Epithelial cell of prostate (primary cell): ENCODE data around the gene SLC25A42.
"Not testable (repeated sequence)": the region's sequence is repeated elsewhere in the genome, so short reads cannot be mapped to it uniquely, and the experiment has no call there.

Source experiments
- DNase-seq: peaks from one replicate; pipeline ENCODE4 v3.0.0-alpha.2; 2011; ENCODE audit warnings: low read depth, low spot score
- H3K27ac ChIP-seq: fragments of 450-650 bp; 2 replicates; pipeline ENCODE4 v1.5.1; 2017; ENCODE audit warnings: mild to moderate bottlenecking

Gene SLC25A42

DNA sequence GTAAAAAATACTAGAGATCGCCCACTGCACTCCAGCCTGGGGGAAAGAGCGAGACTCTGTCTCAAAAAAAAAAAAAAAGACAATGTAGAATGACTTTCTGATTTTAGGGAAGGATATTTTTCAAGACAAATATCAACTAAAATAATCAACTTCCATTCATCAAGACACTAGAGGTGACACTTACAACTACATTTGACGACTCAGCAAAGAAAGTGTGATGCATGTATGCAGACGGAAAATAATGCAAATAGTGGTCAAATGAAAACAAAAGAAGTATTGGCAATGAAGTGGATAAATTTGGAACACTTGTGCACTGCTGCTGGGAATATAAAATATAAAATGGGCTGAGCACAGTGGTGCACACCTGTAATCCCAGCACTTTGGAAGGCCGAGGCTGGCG lies 62.3 kb downstream of the SLC25A42 start:
- no peak overlapping the region for H3K27ac ChIP-seq

DNA sequence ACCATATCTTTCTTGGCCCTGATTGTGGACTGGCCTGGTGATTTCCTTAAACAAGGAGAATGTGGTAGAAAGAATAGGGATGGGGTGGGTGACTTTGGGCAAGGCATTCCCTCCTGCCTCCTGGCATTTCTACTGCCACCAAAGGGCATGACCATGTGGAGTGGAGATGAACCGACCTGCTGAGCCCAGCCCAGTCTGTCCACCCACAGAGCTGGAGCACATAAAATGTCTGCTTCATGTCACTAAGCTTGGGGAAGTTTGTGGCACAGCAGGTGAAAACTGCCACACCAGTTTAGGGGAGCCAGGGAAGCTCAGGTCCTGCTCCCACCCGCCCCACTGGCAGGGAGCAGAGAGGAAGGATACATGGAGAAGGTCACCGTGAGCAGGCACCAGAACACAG lies 68.2 kb downstream of the SLC25A42 start:
- no peak for DNase-seq
- no peak overlapping the region for H3K27ac ChIP-seq

More for the DNA sequence above, 62.3 kb downstream of the SLC25A42 start:
- no peak for DNase-seq

DNA sequence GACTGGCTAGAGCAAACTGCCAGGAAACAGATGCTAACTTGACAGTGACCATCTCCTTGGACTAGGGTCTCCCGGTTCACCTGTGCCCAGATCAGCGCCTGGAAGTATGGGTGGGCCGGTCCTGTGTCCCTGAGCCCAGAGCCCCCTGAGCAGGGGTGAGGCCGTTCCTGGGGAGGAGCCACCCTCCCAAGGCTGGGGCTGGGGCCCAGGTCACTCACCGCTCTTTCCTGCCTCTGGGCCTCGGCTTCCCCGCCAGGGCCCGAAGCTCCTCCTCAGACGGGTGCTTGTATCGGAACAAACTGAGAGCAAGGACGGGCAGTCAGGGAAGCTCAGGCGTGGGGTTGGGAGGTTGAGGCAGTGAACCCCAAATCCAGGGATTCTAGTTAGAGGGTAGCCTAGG lies 69.1 kb downstream of the SLC25A42 start:
- DNase-seq = no peak

DNA sequence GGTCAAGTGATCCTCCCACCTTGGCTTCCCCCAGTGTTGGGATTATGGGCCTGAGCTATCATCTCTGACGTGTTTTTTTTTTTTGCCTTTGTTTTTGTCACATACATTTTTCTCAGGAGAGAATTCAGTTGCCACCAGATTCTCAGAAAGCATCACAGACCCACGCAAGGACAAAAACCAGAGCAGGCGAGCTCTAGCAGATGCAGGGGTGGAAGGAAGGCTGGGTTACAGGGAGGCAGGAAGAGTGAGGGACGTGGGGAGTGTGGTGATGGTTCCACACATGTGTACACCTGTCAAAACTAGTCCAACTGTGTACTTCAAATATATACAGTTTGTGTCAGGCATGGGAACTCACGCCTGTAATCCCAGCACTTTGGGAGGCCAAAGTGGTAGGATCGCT lies 70.2 kb downstream of the SLC25A42 start:
- no peak overlapping the region for H3K27ac ChIP-seq
- no peak for DNase-seq

More for the DNA sequence above, 69.1 kb downstream of the SLC25A42 start:
- H3K27ac ChIP-seq = no peak overlapping the region

DNA sequence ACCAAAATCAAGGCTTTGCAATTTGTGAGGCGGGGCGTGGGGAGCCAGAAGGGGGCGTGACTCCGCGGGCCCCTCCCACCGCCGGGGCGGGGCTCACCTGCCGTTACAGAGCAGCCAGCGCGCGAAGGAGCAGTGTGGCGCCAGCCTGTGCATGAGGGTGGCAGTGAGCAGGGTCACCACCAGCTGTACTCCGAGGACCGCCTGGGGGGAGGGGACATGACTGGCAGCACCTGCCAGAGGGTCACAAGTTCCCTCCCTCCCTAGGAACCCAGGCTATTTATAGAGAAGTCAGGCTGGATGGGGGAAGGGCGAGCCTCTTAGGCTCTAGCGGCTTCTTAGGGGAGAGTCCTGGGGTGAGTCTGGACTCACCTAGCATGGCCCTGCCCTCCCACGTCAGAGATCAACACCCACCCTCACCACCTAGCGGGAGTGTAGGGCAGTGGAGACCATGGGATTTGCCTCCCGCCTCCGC lies 70.9 kb downstream of the SLC25A42 start:
- H3K27ac ChIP-seq = no peak overlapping the region
- no peak for DNase-seq

DNA sequence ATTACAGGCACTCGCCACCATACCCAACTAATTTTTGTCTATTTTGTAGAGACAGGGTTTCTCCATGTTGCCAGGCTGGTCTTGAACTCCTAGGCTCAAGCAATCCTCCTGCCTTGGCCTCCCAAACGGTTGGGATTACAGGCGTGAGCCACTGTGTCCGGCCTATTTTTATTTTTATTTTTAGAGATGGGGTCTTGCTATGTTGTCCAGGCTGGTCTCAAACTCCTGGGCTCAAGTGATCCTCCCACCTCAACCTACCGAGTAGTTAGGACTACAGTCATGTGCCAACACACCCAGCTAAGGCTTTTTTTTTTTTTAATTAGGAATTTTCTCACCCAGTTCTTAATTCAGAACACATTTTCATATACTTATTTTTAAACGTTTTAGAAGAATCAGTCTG lies 71.9 kb downstream of the SLC25A42 start:
- not testable (repeated sequence) for DNase-seq, H3K27ac ChIP-seq

DNA sequence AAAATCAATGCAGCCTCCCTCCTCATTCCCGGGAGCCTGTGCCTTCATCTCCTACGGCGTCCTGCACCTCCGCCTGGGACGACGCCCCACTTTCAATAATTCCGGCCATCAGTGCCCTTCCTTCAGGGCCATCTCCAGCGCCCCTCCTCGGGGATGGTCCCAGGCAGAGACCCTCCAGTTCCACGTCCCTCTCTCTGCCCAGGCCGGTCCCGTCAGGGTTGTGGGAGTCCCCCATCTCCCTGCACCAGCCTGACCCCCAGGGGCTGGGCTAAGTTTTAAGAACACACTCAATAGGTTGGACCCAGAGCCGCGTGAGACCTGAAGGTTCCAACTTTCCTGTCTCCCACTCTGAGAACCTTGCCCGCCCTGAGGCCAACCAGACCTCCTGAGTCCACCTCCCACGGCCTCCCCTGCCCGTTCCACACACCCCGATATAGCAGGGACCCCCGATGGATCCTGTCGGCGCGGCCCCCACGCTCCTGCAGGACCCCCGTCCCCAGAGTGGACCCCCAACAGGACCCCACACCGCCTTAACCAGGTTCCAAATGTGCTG lies 73.8 kb downstream of the SLC25A42 start:
- no peak overlapping the region for H3K27ac ChIP-seq
- DNase-seq = no peak

DNA sequence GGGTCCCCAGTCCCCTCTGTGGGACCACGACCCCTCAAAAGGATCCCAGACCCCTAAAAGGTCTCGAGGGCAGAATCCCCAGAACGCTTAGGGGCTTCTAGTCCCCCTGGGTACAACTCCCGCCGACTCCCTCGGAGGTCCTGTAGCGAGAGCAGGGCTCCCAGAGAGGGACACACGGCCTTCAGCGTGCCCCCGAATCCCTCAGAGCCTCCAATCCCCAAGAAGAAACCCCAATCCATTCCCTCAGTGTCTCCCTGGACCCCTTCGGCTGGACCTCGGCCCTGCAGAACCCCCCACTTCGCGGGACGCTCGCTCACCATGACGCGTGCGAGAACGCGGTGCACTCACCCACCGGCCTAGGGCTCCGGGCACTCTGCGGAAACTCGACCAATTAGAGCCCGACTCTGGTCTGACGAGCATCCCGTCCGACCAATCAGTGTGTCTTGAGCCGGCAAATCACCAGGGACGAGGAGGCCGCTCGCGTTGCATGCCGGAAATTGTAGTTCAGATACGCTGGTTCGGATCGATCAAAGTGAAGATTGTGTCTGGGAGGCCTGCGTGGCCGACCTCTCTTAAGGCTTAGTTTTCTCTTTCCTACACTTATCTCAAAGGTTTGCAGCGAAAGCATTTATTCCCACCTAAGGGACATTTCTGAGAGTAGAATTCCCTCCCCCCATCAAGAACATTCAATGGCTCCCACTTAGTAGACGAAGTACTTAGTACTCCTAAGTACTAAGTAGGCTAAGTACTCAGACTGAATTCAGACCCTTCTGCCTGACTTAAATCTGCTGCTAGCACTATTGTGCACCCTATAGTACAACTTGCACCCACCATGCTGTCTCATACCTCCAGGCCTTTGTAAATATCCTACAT lies 74.6 kb downstream of the SLC25A42 start, which contains the start of gene TMEM161A:
TMEM161A (minus strand) TSS at position 370 of the 873 bp plus-strand sequence; CDS start at position 320, 50 bp downstream.
- no peak within 1 kb of the TSS for H3K27ac ChIP-seq

DNA sequence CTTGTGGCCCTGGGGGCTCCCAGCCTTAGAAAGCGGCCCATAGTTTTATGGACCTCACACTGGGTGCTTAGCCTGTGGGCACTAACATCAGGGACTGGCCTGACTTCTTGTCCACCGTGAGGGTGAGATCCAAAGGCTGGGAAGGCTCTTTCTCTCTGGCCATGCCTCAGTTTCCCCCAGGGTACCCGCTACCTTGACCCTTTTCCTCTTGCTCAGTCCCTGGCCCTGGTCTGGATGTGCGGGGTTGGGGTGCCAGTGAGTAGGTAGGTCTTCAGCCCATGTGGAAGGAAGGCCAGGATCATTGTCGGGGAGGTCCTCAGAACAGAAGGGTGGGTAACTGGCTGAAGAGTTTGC lies 76.1 kb downstream of the SLC25A42 start:
- no peak for DNase-seq
- no peak overlapping the region for H3K27ac ChIP-seq

More for the DNA sequence above, 74.6 kb downstream of the SLC25A42 start, which contains the start of gene TMEM161A:
- DNase-seq = peak; percentile 97

DNA sequence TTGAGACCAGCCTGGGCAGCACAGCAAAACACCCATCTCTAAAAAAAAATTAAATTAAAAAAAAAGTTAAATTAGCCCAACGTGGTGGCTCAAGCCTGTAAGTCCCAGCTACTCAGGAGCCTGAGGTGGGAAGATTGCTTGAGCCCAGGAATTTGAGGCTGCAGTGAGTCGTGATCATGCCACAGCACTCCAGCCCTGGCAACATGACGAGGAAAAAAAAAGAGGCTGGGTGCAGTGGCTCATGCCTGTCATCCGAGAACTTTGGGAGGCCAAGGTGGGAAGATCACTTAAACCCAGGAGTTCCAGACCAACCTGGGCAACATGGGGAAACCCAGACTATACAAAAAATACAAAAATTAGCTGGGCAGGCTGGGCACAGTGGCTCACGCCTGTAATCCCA lies 76.7 kb downstream of the SLC25A42 start:
- no peak for DNase-seq
- no peak overlapping the region for H3K27ac ChIP-seq

DNA sequence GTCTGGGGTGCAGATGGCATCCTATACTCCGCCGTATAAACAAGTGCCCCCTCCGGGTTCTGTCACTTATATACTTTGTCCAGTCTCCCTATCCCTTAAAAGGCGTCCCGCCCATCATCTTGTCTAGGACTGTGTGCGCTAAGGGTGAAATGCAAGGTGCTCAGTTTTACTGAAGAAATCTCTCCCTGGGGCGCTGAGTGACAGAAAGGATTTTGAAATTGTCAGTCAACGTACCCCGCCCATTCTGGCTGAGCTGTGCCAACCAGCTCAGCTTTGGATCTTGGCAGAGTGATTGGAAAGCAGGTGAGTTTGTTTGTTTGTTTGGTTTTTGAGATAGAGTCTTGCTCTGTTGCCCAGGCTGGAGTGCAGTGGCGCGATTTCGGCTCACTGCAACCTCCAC lies 78.6 kb downstream of the SLC25A42 start:
- DNase-seq = no peak

DNA sequence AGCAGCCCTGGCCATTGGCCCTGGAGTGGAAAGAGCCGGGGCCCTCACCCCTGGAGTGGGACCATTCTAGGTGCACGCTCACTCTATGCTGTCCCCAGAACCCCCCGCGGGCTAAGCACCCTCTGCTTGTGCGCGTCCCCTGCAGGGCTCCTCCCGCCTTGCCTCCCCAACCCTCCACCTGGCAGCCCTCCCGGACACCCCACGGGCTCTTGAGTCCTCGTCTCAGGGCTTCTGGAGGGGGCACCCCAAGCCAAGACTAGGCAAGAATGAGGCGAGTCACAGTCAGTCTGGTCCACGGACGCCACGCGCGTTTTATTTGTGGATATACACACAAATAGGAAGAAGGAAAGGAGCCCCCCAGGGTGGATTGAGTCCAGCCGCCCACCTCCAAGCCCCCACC lies 81.5 kb downstream of the SLC25A42 start:
- no peak overlapping the region for H3K27ac ChIP-seq
- DNase-seq = no peak

More for the DNA sequence above, 78.6 kb downstream of the SLC25A42 start:
- no peak overlapping the region for H3K27ac ChIP-seq

DNA sequence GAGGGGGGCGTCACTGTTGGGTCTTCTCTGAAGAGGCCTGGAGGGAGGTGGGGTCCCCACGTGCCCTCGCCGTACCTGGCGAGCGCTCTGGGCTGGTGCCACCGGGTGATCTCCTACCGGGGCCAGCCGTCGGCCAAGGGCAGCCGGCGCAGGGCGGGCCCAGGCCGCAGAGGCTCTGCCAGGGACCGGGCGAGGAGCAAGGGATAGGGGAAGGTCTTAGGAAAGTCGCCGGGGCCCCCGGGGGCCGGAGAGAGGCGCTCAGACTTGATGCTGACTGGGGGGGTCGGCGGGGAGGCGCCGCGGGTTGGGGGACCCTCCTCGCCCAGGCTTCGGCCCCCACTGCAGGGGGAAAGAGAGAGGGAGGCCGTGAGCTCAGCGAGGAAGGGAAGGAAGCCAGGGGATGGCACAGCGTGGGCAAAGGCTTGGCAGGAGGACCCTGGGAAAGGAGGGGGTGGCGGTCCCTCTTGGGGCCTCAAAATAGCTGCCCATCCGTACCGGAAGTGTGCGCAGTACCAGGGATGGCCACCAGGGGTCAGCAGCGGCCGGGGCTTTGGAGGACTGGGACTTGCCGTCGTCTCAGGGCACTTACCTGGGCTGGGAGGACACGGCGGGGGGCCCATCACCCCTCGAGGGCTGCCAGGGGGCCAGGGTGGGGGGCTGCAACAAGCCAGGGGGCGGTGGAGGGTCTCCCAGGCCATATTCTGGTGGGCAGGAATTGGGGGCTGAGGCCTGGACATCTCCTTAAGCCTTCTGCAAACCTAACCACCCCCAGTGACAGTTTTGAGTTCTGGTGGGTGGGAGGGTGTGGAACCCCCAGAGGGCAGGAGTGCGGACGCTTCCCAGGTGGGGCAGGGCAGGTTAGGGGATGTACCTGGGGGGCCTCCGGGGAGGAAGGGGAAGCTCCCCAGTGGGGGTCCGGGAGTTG lies 82.2 kb downstream of the SLC25A42 start:
- DNase-seq = no peak
- no peak overlapping the region for H3K27ac ChIP-seq

DNA sequence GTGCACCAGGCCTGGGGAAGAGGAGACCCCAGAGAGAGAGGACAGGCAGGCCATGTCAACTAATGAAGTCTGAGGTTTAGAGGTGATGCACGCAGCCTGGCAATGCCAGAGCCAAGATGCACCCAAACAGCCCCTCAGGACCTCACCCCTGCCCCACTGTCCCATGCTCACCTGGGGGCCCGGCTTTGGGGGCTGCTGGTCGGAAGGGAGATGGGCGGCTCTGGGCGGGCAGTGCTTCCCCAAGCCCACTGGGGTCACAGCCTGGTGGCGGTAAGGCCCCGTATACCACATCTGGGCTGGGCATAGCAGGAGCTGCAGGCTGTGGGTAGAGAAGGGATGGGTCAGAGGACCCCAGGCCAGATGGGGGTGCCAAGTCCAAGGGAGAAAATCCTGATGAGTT lies 83.1 kb downstream of the SLC25A42 start:
- no peak overlapping the region for H3K27ac ChIP-seq
- no peak for DNase-seq

DNA sequence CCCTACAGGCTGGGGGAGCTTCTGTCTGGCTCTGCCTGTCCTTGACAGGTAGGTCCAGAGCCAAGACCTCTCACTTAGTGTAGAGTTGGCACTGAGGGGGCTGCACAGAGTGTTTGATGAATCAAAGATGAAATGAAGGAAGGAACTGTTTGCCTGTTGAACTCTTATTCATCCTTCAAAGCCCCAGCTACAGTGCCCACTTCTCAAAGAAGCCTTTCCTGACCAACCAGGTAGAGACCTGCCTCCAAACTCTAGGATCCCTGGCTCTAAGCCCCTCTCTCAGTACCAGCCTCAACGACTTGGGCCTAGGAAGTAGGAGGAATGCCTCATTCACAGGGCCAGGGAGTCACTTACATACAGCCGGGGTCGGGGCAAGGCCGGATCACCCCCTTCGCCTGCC lies 83.5 kb downstream of the SLC25A42 start:
- no peak for DNase-seq
- H3K27ac ChIP-seq = no peak overlapping the region

DNA sequence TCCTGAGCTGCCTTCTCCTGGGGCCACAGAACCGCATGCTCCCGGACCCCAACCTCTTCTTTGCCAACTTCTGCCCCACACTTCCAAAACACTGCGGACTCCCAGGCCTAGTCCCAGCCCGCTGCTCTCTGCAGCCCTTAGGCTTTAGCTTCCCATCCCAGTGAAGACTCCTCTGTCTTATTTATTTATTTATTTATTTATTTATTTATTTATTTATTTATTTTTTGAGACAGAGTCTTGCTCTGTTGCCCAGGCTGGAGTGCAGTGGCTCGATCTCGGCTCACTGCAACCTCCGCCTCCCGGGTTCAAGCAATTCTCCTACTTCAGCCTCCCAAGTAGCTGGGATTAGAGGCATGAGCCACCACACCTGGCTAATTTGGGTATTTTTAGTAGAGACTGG lies 84.7 kb downstream of the SLC25A42 start:
- H3K27ac ChIP-seq, DNase-seq: not testable (repeated sequence)

DNA sequence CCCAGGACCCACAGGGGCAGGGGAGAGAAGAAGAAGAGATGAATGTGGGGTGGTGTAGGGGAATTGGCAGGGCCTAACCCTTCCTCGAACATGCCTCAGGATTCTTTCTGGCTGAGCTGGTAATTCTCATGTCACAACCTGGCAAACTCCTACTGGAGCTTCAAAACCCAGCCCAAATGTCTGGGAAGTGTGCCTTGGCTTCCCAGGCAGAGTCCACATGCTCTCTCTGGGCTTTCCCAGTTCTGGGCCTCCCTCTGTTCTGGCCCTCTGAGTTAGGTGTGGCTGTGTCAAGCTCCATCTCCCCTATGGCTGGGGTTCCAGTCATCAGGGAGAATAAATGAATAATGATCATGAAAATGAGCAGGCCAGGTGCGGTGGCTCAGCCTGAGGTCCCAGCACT lies 85.6 kb downstream of the SLC25A42 start:
- no peak for DNase-seq
- H3K27ac ChIP-seq = no peak overlapping the region

DNA sequence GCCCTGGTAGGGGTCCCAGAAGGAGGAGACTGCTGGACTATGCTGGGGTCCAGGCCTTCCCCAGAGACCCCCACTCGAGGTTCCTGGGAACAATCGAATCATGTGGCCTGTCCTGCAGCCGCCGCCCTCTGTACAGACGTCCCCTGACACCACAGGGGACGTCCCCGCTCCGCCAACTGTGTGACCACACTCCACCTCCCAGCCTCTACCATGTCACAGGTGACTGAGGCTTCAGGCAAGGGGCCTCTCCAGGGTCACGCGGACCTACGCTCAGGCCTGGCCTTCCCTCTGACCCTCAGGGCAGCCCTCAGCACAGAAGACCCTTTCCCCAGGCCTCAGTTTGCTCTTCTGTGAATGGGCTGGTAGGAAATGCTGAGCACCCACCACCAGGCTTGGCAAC lies 87.6 kb downstream of the SLC25A42 start:
- H3K27ac ChIP-seq = no peak overlapping the region
- DNase-seq = no peak

DNA sequence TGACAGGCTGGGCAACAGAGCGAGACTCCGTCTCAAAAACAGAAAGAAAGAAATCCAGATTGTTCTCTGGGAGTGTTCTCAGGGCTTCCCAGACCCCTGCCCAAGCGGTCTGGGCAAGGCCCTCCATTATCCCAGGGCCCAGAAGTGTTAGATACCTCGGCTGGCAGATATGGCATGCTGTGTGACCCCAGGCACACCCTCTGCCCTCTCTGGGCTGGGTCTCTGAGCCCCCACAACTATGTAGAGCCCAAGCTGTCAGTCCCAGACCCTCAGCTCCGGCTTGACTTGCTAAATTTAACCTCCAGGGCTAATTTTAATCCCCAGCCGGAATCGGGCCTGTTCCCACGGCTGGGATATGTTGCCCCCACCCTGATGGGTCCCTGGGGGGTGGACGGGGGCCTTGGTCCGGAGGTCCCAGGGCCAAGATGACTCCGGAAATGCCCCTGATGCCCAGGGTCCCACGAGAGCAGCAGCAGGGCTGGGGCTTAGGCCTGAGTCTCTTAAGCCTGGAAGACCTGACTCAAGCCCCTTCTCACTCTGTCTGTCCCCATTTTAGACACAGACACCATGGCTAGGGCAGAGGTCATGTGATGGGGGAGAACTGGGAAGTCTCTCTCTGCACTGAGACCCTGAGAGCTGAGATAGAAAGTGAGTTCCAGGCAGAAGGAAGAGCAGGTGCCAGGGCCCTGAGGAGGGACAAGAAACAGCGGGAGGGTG lies 89.0 kb downstream of the SLC25A42 start:
- H3K27ac ChIP-seq = no peak overlapping the region
- no peak for DNase-seq
